Fibroblast of peridontal ligament (primary cell): Measurements from ENCODE around the gene C10orf71.

Experiments
- DNase-seq: peaks from one replicate; pipeline ENCODE4 v3.0.0-alpha.2; 2010; ENCODE audit errors: extremely low read depth

C10orf71 gene

DNA sequence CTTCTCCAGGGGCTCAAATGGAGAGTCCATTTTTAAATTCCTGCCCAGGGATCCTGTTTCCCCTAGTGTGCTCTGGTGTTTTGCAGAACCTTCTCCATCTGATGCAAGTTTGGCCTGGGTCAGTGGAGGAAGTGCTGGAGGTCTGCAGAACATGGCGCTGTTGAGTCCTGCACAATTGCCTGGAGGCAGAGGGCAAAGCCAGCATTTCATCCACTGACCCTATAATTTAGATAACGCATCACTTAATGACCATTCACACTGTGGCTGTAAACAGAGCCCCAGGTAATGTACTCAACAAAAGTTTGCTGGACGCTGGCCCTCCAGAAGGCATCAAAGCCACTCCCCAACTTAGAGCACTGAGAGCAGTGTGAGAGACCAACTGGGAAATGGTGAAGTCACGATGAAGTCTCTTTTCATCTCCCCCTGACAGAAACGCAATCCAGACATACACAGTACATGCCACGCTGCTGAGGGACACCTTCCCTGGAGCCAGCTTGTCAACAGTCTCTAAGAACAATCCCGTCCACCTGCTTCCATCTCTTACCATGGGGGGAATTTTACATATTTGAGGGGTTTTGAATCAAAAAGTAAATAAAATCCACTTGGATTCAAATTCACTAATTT is 13.4 kb downstream of the C10orf71 start:
- no peak for DNase-seq

DNA sequence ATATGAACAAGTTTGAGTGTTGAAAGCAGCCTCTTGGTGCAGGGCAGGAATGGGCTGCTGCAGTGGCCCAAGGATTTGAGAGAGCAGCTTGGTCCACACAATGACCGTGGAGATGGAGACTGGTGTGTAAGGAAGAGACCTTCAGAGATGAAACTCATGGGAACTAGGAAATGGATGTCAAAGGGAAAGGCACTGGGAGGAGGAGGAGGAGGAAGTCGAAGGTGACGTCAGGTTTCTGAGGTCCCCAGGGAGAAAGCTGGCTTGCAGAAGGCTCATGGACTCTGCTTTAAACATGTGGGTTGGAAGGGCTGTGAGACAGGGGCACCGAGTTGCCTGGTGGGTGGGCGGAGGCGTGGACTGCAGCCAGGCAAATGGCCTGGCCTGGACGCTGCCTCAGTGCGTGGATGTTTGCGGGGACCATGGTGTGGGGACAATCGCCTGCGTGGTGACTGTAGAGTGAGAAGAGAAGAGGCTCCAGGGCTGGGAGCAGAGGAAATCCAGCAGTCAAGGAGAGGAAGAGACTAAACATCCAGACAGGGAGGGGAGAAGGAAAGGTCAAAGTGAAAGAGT is 14.6 kb downstream of the C10orf71 start:
- DNase-seq = no peak

- no peak for DNase-seq
These were observed 15.8 kb downstream of the C10orf71 start for GRCh38 chr10:49314806-49315205.

GRCh38 chr10:49318028-49318427 is 19.1 kb downstream of the C10orf71 start:
- DNase-seq = no peak

GRCh38 chr10:49318755-49319154 is 19.8 kb downstream of the C10orf71 start:
- DNase-seq = no peak

- no peak for DNase-seq
These were observed 20.2 kb downstream of the C10orf71 start for GRCh38 chr10:49319206-49319605.

DNA sequence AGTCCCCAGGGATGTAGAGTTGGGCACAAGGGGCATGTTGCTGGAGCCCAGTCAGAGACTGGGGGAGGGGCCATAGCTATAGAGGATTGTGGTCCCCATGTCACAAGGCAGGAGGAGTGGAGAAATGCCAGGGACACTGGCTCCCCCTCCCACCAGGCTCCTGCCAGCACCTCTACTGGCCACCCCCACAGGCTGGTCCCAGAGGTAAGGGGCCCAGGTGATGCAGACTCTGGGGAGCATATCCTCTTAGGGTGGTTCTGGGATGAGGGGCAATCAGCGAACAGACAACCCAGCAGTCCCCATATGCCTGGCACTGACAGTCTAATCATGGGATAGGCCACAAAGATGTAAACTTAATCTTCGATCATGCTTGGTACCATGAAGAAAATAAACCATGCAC is 21.2 kb downstream of the C10orf71 start:
- no peak for DNase-seq

GRCh38 chr10:49321021-49321420 is 22.1 kb downstream of the C10orf71 start:
- DNase-seq = no peak

DNA sequence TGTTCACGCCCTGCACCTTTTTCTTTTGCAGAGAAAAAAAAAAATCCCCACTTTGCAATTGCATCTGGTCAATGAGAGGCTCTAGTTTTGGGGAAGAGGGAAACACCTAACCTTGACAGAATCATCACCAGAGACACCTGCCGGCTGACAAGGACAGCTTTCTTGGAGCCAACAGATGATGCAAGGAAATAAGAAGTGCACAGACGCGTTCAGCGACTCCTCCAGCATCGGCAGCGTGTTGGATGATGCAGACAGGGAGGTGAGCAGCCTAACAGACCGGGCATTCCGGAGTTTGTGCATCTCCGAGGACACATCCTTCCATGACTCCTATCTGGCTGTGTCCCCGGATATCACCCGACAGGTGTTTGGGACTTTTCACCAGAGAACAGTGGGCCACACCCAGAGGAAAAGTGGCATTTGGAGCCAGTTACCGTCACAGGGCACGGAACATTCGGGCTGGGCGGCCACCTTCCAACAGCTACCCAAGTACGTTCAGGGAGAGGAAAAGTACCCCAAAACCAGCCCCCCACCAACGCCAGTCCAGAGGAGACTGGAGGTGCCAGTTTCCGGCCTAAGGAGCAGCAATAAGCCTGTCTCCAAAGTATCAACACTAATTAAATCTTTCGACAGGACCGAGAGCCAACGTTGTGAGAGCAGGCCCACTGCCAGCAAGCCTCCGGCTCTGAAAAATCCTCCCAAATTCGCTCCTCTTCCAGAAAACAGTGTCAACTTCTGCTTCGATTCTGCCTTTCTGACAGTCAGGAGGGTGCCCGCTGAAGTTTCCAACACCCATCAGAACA is 23.6 kb downstream of the C10orf71 start:
- no peak for DNase-seq

DNA sequence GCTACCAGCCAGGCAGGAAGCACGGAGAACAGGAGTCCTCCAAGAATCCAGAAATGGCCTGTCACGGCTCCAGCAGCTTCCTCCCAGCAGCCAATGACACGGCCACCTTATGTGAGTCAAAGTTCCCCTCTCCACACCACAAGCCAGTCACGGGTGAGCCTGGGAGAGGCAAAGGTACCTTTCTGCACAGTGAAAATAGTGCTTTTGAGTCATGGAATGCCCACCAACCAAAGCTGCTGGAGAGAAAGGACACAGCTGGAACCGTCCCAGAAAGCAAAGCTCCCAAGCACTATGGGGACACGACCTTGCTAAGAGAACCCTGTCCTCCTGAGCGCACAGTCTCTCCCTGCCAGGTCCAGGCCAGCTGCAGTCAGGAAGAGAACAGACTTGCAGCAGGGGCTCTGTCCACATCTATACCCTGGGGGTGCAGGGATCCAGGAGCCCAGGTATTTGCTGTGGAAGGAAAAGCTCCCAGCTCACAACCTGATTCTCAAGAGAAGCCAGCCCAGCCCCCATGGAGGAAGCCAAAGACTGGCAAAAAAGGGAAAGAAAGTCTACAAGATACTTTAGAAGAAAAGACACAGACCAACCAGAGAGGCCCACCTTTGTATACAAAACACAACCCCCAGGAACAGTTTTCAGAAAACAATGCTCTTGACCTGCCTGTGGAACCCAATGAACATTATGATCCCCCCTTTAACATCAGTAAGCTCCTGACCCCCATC is 24.4 kb downstream of the C10orf71 start:
- no peak for DNase-seq

DNA sequence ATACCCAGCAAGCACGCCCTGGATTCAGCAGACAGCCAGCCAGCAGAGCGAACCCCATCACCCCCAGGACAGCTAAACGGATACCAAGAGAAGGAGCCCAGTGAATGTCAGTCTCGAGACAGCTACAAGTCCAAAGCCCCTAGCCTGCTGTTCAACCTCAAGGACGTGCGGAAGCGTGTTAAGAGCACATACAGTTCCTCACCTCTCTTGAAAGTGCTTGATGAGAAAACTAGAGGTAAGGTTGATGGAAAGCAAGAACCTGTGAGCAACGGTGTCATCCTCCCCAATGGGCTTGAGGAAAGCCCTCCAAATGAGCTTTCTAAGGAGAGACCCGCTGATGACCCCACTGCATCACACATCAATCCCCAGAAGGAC is 24.9 kb downstream of the C10orf71 start:
- DNase-seq = no peak

DNA sequence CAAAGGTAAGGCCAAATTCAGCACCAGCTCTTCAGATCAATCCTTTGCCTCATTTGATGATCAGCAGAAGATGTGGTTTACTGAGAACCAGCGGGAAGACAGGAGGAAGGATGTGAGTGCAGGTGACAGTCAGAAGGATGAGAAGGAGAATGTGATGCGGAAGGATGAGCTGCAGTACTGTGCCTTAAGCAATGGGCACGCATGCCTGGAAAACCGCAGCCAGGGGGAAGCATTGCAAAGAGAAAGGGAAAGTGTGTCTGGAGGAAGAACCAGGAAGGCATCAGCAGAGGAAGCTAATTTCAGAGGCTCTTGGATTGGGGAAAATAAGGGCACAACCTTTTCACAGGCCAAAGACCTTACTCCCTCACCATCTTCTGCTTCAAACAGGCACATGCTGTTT is 25.7 kb downstream of the C10orf71 start:
- no peak for DNase-seq

DNA sequence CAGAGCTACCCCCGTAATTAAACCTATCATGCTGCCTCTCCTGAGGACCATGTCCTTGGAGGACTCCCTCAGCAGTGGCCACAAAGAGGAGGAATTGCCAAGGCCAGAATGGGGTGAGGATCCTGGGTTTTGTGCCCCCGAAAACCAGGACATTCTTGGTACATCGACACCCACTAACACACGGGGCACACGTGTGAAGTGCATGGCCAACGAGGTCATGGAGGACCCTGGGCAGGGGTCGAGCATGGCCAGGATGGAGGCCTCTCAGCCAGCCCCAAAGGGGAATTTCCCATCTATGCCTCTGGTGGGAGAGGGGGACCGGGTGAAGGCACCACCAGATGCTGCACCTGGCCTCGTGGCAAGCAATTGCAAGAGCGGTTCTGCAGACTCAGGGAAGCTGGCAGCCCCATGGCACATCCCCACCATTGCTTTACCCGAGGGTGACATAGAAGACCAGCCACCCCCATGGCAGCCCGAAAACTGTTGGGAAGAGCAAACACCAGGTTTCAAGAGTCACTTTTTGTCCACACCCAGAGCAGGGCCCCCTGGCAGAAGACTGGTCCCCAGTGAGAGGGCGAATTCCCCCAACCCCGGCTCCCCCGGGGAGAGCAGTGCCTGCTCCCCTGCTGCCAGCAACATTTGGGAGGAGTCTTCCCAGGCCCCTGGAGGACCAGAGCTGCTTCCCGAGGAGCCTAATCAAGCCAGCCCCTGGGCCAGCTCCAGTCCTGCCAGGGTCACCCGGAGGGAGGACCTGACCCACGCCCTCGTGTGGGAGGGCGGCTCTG is 26.4 kb downstream of the C10orf71 start:
- no peak for DNase-seq

DNA sequence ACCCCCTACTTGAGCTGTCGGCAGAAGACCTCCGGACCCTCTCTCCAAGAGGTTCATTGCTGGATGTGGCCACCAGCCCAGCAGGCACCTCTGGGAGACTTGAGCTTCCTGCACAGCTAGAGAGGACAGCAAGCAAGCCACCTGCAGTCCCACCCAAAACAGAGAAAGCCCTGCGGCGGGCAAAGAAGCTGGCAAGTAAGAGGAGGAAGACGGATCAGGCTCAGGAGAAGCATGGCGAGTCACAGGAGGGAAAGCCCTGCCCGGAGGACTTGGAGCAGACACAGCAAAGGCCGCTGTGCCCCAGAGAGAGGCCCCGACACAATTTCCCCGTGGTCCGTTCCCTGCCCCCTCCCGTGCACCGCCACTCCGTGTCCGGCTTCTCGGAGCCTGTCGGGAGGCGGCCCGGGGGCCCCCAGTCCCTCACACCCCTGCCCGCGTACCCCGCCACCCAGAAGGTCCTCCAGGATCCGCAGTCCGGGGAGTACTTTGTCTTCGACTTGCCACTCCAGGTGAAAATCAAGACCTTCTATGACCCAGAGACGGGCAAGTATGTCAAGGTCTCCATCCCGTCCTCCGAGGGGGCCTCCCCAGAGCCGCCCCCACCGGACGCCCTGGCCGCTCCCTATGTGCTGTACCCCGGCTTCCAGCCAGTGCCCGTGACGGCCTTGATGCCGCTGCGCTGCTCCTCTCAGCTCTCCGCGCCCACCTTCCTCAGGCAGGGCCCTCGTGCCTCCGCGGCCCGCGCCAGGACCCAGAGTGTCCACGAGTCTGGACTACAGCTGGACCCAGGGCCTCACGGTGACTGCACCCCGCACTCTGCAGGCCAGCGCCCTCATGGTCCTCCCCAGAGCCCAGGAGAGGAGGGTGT is 27.2 kb downstream of the C10orf71 start:
- no peak for DNase-seq

DNA sequence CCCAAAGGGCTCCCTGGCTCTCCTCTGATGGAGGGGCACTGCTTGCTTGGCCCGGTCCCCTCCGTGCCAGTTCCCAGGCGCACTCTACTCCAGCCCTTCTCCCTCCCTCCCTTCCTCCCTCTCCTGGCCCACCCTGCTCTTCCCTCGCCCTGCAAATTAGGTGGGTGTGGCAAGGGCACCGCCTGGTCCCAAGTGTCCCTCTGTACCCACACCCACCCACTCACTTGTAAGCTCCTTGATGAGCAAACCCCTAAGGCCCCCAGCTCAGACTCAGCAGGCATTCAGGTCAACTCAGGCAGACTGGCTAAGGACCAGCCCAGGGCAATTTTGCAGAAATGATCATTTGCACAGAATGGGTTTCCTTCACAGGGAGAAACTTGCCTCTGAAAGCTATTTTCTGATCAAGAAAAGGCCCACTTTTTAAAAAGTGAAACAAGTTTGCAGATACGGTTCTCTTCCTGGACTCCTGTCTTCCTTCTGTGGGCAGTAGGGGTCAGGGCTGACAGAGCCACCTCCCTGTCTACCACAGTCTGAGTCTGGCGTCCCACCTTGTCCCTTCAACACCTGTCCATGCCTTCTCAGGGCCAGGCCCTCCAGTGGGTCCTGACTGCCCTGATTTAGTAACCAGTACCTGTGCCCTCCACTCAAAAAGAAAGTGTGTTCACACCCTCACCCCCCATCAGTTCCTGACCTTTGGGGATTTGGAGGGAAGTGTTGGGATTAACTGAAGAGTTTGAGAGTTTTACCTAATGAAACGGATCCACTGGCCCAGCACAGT is 28.3 kb downstream of the C10orf71 start:
- no peak for DNase-seq

GRCh38 chr10:49328401-49329145 is 29.6 kb downstream of the C10orf71 start:
- no peak for DNase-seq

GRCh38 chr10:49329146-49329505 is 30.2 kb downstream of the C10orf71 start:
- no peak for DNase-seq

DNA sequence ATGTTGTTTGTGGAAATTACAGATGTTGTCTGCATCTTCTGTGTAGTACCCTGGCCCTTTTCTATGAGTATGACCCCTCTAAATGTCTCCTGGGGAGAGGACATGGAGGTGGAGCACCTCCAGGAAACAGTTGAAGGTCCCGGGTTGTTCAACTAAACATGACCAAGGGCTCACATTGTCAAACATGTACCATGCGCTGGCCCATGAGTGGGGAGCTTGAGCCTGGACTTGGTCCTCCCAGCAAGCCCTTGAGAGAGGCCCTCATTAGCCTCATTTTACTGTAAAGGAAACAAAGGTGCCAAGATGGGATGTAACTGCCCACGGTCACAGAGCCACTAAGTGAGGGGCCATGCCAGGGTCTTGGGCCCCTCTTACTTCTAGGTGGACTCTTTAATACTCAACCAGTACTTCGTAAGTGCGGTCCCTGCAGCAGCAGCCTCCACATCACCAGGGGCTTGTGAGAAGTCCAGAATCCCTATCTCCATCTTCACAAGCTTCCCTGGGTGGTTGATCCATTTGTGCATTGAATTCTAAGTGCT is 31.2 kb downstream of the C10orf71 start:
- DNase-seq = no peak

DNA sequence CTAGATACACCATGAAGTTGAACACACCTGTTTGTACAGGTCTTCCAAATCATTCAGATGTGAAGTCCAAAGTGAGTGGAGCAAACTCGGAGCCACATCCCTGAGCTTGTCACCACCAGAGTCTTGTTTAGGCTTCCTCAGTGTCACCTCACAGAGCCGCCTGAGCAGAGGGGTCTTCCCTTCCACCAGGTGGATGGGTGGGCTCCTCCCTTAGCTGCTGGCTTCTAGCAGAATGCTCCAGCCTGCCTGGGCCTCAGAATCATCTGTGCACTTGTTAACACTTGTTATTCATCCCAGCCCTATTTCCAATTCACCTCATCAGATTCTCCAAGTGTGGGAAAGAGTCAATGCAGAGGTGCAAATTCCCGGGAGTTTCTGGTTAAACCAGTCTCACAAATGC is 32.5 kb downstream of the C10orf71 start:
- no peak for DNase-seq
